NCI-H1048 (cell line): ENCODE measurements around the gene ARHGEF10L.

Experiments
- DNase-seq: peaks from one replicate; lab custom pipeline; 2025; lab: John Stamatoyannopoulos, UW

ARHGEF10L gene

DNA sequence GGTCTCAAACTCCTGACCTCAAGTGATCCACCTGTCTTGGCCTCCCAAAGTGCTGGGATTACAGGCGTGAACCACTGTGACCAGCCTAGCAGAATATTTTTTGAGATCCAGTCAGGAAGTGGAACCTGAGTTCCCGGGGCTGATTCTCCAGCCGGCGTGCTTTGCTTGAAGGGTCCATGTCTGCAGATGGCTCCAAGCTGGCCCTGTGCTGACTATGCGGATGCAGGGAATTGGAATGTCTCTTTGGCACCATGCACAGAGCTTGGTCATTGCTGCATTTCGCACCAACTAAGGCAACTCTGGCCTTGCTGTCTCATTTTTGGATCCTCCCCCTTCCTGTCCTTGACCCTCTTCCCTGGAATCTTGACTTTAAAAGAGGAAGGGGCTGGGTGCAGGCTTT lies 28.1 kb downstream of the ARHGEF10L start:
- DNase-seq, result no peak

GRCh38 chr1:17568014-17568900 lies 28.8 kb downstream of the ARHGEF10L start:
- DNase-seq, result no peak

GRCh38 chr1:17569200-17570139 lies 30.0 kb downstream of the ARHGEF10L start:
- no peak for DNase-seq

GRCh38 chr1:17570228-17570627 lies 30.7 kb downstream of the ARHGEF10L start:
- no peak for DNase-seq

- no peak for DNase-seq
Measured at GRCh38 chr1:17572264-17572985, 32.9 kb downstream of the ARHGEF10L start.

- DNase-seq, result no peak
Measured at GRCh38 chr1:17573518-17574041, 34.1 kb downstream of the ARHGEF10L start.

- no peak for DNase-seq
Measured at GRCh38 chr1:17574516-17574915, 35.0 kb downstream of the ARHGEF10L start.

- DNase-seq, result no peak
Measured at GRCh38 chr1:17575797-17576518, 36.5 kb downstream of the ARHGEF10L start.

- no peak for DNase-seq
Measured at GRCh38 chr1:17576519-17576853, 37.0 kb downstream of the ARHGEF10L start.

DNA sequence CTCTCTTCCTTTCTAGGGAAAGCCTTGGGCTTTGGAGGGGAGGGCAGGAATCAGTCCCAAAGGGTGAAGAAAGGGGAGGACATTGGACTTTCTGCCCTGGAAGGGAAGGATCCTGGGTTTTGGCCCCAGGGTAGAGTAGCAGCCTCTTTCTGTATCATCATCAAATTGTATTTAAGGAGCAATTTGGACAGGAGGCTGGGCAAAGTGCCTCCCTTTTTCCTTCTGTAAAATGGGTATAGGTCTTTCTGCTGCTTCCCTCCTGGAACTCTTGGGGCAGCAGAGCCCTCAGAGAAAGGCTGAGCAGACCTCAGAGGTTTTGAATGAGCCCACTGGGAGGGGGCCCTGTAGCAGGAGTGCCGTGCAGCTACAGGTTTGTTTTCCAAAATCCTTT lies 38.4 kb downstream of the ARHGEF10L start:
- DNase-seq, result no peak

GRCh38 chr1:17579951-17580939 lies 40.7 kb downstream of the ARHGEF10L start:
- DNase-seq, result no peak

- no peak for DNase-seq
Measured at GRCh38 chr1:17581389-17582123, 42.1 kb downstream of the ARHGEF10L start.

DNA sequence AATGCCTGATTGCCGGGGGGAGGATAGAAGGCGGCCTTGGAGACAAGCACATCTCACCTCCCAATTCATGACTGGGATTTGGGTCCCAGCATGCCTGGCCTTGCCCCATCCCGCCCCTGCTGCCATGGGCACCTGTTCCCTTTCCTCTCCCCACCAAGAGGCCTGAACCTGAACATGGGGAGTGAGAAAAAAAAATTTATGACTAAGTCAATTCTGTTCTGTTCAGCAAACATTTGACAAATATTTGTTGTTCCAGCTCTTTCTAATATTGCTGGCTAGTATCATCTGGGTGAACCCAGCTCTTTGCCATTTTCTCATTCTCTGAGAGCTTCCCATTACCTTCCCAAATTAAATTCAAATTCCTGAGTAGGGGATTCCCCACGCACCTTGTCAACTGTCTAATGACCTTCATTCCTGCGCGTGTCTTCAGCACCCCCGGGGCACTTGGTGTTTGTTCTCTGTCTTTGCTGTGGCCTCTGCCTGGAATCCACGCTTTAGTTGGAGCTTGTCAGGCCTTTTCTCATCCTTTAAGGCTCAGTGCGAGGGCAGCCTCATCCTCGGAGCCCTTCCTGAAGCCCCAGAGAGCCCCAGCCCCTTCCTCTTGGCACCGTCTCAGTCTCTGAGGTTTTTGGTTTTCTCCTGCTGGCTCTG lies 42.8 kb downstream of the ARHGEF10L start:
- DNase-seq, result no peak

DNA sequence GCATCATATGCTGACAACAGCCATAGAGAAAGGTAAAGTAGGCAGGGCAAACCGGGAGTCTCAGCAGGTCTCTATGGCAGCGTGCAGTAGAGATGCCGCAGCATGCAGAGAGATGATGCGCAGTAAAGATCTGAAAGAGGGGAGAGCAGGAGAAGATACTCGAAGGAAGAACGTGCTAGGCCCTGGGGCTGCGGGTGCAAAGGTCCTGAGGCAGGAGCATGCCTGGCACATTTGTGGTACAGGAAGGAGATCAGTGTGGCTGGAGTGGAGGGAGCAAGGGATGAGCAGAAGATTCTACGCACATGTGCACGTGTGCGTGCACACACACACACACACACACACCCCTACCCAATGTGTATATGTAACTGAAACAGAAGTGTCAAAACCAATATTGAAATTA lies 45.0 kb downstream of the ARHGEF10L start:
- DNase-seq, result no peak

DNA sequence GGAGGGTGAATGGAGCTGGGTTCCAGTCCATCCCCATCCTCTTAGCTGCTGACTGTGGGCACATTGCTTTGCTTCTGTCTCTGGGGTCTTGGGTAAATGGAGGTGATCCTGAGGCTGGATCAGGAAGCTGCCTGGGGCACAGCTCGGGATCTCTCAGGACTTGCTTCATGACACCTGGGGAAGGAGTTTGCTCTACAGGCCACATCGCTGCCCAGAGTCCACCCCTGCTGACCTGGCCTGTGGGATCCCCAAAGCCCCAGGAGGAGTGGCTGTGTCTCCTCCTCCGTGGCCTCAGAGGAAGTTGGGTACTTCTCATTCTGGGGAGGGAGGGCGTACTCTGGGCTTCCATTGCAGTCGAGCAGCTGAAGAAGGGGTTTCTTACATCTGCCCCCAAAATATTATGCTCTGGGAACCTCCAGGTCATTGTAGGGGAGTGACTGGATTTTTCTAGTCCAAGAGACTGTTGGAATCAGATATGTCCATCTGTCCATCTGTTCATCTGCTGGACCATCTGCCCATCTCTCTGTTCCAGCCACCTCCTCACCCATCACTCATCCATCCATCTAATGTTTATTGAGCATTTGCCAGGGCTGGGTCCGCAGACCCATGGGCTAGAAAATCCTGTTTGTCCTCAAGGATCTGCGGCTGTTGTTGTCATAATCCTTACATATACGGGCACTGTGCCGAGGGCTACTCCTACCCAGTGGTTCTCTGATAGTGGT lies 45.9 kb downstream of the ARHGEF10L start:
- no peak for DNase-seq

DNA sequence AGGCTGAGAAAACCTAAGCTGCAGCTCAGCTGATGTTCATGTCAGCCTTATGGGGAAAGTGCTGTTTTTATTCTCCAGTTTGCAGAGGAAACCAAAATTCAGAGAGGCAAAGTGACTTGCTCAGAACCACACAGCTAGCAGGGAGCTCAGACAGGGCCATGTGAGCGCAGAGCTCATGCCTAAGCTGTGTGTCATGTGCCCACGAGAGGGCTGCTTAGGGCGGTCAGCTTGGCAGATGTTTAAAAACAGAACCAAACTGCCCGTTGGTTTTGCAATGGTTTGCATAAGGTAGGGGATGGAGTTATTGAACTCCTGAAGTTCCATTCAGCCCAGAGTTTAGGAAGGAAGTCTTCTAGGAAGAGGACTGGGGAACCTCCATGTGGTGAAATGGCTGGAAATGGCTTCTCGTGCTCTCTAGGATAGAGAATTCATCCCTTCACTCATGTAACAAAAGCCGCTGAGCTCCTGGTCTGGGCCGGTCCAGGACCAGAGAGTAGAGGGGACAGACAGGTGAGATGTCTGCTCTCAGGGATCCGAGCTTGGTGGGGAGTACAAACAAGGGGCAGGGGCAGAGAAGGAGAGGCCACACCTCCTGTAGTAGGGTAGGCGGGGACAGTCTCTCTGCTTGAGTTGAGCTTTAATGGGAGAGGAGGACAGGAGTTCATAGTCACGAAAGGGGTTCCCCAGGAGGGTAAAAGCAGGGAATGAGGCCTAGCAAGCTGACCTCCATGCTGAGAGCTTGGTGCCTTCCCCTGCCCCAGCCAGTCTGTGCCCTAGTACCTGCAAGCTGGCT lies 46.9 kb downstream of the ARHGEF10L start:
- no peak for DNase-seq

DNA sequence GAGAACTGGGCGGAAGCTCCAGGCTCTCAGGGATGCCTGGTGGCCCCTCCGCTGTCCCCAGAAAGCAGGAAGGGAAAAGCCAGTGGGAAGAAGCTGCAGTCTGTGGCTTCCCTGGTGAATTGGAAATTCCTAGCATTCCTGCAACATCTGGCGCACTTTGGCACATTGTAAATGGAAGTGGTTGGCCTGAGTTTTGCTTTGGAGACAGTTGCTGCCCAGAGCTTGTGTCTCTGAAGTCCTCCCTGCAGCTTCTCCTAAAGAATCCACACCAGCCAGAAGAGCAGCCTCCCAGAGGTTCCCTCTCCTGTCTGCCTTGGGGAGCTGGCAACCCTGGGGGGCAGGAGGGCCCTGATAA lies 48.2 kb downstream of the ARHGEF10L start:
- DNase-seq, result no peak
